ENCODE data around the gene SYNDIG1L.

SYNDIG1L gene

DNA sequence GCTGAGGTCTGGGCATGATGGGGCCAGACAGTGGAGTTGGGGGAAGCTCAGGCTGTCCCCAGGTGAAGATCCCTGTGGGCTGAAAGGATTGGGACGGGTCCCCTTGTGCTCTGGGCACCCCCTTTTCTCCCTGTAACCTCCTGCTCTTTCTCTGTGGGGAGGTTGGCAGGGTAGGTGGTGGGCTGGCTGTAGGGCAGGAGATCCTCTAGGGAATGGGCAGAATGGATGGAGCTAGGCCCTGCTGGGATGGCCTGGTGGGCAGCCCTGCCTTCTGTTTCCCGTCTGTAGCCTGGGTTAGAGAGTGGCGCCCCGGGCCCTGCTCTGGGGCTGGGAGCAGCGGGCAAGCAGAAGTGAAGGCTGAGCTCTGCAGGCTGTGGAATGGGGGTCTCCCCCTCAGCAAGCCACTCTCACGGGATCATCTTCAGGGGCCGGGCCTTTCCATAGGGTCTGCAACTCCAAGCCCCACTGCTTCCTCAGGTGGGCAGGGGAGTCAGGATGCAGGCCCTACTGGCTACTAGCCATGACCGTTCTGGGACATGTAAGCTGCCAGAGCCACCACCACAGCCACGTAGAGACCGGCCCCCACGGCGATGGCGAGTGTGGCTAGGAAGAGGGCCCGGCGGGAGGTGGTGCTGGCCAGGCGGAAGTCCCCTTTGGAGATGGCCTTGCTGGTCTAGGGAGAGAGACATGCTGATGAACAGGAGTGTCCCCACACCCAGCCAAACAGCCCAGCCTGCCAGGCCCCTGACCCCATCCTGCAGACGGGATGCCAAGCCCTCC lies 18.8 kb downstream of the SYNDIG1L start:
- Histone ChIP-seq H3K27ac (replicated peaks) (no peak overlapping the region), H3K4me3 (replicated peaks; ENCODE audit: insufficient read depth, low read length) (no peak overlapping the region), H3K27me3 (ENCODE audit: insufficient read depth, poor library complexity, severe bottlenecking) (no peaks in the 10 kb centered on the region)
- TF ChIP-seq GABPA (IDR thresholded peaks at IDR 0.05; ENCODE audit: low read depth): no peak
- TF ChIP-seq SPI1 (IDR thresholded peaks at IDR 0.05; ENCODE audit: borderline replicate concordance, low read depth): no peak
- TF ChIP-seq, protein P1, sequence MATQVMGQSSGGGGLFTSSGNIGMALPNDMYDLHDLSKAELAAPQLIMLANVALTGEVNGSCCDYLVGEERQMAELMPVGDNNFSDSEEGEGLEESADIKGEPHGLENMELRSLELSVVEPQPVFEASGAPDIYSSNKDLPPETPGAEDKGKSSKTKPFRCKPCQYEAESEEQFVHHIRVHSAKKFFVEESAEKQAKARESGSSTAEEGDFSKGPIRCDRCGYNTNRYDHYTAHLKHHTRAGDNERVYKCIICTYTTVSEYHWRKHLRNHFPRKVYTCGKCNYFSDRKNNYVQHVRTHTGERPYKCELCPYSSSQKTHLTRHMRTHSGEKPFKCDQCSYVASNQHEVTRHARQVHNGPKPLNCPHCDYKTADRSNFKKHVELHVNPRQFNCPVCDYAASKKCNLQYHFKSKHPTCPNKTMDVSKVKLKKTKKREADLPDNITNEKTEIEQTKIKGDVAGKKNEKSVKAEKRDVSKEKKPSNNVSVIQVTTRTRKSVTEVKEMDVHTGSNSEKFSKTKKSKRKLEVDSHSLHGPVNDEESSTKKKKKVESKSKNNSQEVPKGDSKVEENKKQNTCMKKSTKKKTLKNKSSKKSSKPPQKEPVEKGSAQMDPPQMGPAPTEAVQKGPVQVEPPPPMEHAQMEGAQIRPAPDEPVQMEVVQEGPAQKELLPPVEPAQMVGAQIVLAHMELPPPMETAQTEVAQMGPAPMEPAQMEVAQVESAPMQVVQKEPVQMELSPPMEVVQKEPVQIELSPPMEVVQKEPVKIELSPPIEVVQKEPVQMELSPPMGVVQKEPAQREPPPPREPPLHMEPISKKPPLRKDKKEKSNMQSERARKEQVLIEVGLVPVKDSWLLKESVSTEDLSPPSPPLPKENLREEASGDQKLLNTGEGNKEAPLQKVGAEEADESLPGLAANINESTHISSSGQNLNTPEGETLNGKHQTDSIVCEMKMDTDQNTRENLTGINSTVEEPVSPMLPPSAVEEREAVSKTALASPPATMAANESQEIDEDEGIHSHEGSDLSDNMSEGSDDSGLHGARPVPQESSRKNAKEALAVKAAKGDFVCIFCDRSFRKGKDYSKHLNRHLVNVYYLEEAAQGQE (IDR thresholded peaks at IDR 0.05; ENCODE audit: insufficient replicate concordance, low read depth): no peak
- TF ChIP-seq, protein P2, sequence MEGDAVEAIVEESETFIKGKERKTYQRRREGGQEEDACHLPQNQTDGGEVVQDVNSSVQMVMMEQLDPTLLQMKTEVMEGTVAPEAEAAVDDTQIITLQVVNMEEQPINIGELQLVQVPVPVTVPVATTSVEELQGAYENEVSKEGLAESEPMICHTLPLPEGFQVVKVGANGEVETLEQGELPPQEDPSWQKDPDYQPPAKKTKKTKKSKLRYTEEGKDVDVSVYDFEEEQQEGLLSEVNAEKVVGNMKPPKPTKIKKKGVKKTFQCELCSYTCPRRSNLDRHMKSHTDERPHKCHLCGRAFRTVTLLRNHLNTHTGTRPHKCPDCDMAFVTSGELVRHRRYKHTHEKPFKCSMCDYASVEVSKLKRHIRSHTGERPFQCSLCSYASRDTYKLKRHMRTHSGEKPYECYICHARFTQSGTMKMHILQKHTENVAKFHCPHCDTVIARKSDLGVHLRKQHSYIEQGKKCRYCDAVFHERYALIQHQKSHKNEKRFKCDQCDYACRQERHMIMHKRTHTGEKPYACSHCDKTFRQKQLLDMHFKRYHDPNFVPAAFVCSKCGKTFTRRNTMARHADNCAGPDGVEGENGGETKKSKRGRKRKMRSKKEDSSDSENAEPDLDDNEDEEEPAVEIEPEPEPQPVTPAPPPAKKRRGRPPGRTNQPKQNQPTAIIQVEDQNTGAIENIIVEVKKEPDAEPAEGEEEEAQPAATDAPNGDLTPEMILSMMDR (IDR thresholded peaks at IDR 0.05; ENCODE audit: insufficient read depth, low read length): no peak
- no peak for TF ChIP-seq POLR2AphosphoS5 (IDR thresholded peaks at IDR 0.05; ENCODE audit: low read depth)
- DNase-seq (ENCODE audit: low read depth in 1 of 2, low spot score in 1 of 2): no peak

DNA sequence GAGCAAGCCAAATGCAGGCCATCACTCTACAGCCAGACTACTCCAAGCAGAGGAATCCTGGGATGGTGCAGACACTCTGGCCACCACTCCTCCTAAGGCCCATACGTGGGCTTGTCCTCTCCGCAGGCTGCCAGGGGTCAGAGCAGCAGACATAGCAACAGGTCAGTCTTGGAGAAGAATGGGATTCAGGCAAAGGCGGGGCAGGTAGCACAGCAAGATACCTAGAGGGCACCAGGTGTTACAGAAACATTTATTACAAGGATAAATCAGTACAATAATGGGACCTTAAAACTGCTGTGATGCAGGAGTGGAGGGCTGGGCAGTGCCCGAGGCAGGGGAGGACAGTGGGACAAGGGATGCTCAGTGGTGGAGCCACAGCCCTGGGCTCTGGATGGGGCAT lies 20.3 kb downstream of the SYNDIG1L start:
- H3K27me3 ChIP-seq (ENCODE audit: insufficient read depth, poor library complexity, severe bottlenecking): no peaks in the 10 kb centered on the region
- H3K4me3 ChIP-seq (replicated peaks; ENCODE audit: insufficient read depth, low read length): no peak overlapping the region
- DNase-seq (ENCODE audit: low read depth in 1 of 2, low spot score in 1 of 2): no peak
- no peak overlapping the region for H3K27ac ChIP-seq (replicated peaks)
- TF ChIP-seq SPI1 (IDR thresholded peaks at IDR 0.05; ENCODE audit: borderline replicate concordance, low read depth): no peak
- TF ChIP-seq GABPA (IDR thresholded peaks at IDR 0.05; ENCODE audit: low read depth): no peak
- TF ChIP-seq, protein P1 (IDR thresholded peaks at IDR 0.05; ENCODE audit: insufficient replicate concordance, low read depth): no peak
- TF ChIP-seq, protein P2 (IDR thresholded peaks at IDR 0.05; ENCODE audit: insufficient read depth, low read length): no peak
- TF ChIP-seq POLR2AphosphoS5 (IDR thresholded peaks at IDR 0.05; ENCODE audit: low read depth): no peak

DNA sequence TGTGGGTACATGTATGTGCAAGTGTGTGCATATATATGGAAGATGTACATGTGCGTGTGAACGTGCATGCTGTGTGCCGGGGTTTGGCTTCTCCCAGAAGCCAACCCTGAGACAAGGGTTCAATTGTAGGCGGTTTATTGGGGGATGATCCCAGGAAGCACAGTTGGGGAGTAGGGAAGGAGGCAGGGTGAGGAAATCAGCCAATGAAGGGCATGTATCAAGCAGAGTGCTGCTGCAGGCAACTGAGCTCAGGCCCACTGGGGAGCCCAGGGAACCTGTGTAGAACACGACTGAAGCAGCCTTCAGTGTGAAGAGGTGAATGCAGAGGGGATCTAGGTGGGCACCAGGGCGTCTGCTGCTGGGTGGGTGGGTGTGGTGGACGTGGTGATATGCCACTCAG lies 21.6 kb downstream of the SYNDIG1L start:
- no peak overlapping the region for H3K27ac ChIP-seq (replicated peaks)
- TF ChIP-seq, protein P2 (IDR thresholded peaks at IDR 0.05; ENCODE audit: insufficient read depth, low read length): no peak
- TF ChIP-seq, protein P1 (IDR thresholded peaks at IDR 0.05; ENCODE audit: insufficient replicate concordance, low read depth): no peak
- TF ChIP-seq GABPA (IDR thresholded peaks at IDR 0.05; ENCODE audit: low read depth) (no peak), POLR2AphosphoS5 (IDR thresholded peaks at IDR 0.05; ENCODE audit: low read depth) (no peak), SPI1 (IDR thresholded peaks at IDR 0.05; ENCODE audit: borderline replicate concordance, low read depth) (no peak)
- no peaks in the 10 kb centered on the region for H3K27me3 ChIP-seq (ENCODE audit: insufficient read depth, poor library complexity, severe bottlenecking)
- H3K4me3 ChIP-seq (replicated peaks; ENCODE audit: insufficient read depth, low read length): no peak overlapping the region
- DNase-seq (ENCODE audit: low read depth in 1 of 2, low spot score in 1 of 2): no peak

All from HL-60 (cell line).